WI38 (cell line): ENCODE results near the gene PHF20.
A peak's percentile ranks its signal among the peaks of the same experiment; 100 is the strongest.

Source experiments
- H3K4me3 ChIP-seq: 2 replicates; pipeline ENCODE4 v1.5.1; 2011; ENCODE audit warnings: low read depth, mild to moderate bottlenecking, control low read depth, low read length
- CTCF ChIP-seq: IDR thresholded peaks from 2 replicates; pipeline ENCODE4 v1.5.1; 2012; ENCODE audit warnings: low read depth, mild to moderate bottlenecking, control low read depth, low read length

The PHF20 gene

GRCh38 chr20:35801865-35802264, 30.1 kb downstream of the PHF20 start:
- no peak overlapping the region for H3K4me3 ChIP-seq
- no peak for TF ChIP-seq CTCF

GRCh38 chr20:35806075-35806474, 34.3 kb downstream of the PHF20 start:
- no peak for TF ChIP-seq CTCF
- no peak overlapping the region for H3K4me3 ChIP-seq

- no peak overlapping the region for H3K4me3 ChIP-seq
- TF ChIP-seq CTCF: no peak
Measured at GRCh38 chr20:35807877-35808276, 36.1 kb downstream of the PHF20 start.

GRCh38 chr20:35820715-35821114, 48.9 kb downstream of the PHF20 start:
- no peak overlapping the region for H3K4me3 ChIP-seq
- TF ChIP-seq CTCF: no peak

GRCh38 chr20:35821807-35822242, 50.0 kb downstream of the PHF20 start:
- 0 out of 2 replicates have a peak overlapping the region, but pooled peaks have one; percentile 4 for H3K4me3 ChIP-seq
- no peak for TF ChIP-seq CTCF

GRCh38 chr20:35823147-35823546, 51.3 kb downstream of the PHF20 start:
- H3K4me3 ChIP-seq: no peak overlapping the region
- no peak for TF ChIP-seq CTCF

GRCh38 chr20:35823937-35824336, 52.1 kb downstream of the PHF20 start:
- no peak overlapping the region for H3K4me3 ChIP-seq
- no peak for TF ChIP-seq CTCF
